T-helper 2 cell (primary cell): ENCODE measurements around the gene TMEM37.

ENCODE experiments used
- DNase-seq, 5 experiments: peaks; one replicate each; pipeline versions ENCODE4 v3.0.0 to v3.0.0-alpha.2; 2012 to 2022

The TMEM37 gene

DNA sequence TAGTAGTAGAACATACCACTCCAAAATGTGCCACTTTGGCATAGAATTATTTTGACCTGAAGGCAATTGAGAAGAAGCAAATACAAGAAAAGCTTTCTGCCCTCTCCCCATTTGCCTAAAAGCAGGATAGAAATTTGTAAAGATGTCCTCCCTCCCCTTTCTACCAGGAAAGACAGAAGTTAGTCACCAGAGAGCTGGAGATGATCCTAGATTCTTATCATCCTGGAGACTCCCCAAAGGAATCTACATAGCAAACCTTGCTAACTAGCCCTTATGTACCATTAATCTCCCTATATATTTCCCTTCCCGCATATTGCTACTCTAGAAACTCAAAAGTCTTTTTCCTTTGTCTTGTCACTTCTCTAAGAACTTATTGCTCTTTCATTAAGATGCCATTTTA lies 12.6 kb upstream of the TMEM37 start:
- no peak for DNase-seq

- DNase-seq, result no peak
Measured at GRCh38 chr2:119419803-119420508, 11.7 kb upstream of the TMEM37 start.

- DNase-seq, result no peak
Measured at GRCh38 chr2:119421304-119421703, 10.3 kb upstream of the TMEM37 start.

DNA sequence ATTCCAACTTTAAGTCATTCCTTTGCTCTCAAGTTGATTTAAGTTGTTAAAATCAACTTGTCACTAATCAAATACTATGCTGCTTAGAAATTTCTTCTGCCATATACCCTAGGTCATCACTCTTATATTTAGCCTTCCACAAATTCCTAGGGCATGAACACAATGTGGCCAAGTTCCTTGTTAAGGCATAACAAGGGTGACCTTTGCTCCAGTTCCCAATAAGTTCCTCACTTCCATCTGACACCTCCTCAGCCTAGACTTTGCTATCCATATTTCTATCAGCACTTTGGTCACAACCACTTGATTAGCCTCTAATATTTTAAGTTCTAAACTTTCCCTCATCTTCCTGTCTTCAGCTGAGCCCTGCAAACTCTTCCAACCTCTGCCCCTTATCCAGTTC lies 9.9 kb upstream of the TMEM37 start:
- DNase-seq, result no peak

- no peak for DNase-seq
Measured at GRCh38 chr2:119422360-119423107, 9.1 kb upstream of the TMEM37 start.

DNA sequence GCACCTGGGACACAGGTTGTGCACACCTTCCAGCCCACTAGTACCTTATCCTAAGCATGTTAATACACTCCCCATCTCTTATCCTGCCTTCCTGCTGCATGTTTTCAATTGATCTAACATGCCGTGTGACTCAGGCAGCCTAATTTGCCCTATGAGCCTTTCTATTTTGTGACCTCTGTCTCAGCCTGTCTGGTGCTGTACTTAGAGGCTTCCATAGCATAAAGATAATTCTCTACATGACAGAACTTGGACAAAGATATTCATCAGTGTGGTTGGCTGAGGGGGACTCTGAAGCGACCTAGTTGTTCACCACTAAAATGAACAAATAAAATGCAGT lies 8.6 kb upstream of the TMEM37 start:
- DNase-seq, result no peak

GRCh38 chr2:119423811-119424210 lies 7.8 kb upstream of the TMEM37 start:
- no peak for DNase-seq

GRCh38 chr2:119424284-119425118 lies 7.2 kb upstream of the TMEM37 start:
- no peak for DNase-seq

GRCh38 chr2:119425119-119425405 lies 6.6 kb upstream of the TMEM37 start:
- no peak for DNase-seq

- DNase-seq, result no peak
Measured at GRCh38 chr2:119425620-119426395, 5.8 kb upstream of the TMEM37 start.

GRCh38 chr2:119426396-119426675 lies 5.3 kb upstream of the TMEM37 start:
- DNase-seq, result no peak

DNA sequence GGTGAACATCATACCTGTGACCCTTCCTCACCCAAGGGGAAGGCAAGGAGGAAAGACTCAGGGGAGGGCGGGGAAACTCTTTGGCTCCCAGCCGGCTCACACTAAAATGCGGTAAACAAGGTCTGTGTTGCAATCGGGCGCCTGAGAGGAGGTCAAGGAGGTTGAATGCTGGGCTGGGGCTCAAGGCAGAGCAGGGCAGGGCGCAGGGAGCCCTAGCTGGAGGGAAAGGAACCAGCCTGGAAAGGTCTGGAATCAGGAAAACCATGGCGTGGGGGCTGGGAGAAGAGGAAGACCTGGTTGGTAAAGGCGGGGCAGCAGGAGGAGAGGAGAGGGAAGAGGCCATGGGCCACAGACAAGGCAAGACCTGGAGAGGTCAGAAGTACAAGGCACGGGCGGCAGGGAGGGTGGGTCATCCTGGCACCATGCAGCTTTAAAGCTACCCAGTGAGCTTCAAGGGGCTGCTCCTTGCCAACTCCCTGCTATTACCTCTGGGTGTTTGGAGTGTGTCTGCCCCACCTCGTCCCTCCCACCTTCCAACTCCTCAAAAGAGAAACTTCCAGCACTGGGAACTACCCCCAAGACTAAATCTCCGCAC lies 4.8 kb upstream of the TMEM37 start:
- DNase-seq, result no peak

DNA sequence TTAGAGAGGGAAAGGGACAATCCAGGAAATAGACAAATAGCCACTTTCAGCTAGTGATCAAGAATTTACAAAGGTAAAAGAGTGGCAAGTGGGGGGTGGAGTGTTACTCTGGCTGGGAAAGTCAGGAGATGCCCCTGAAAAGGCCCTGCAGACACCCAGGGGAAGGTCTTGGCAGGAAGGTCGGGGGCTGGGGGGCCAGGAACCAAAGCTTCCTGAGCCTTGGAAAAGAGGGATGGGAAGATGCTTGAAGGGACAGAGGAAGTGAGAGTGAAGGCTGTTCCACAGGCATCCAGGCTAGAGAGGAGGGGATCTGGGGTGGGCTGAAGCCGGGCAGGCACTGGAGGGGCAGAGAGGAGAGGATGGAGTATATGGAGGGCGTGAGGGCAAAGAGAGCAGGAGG lies 3.9 kb upstream of the TMEM37 start:
- DNase-seq, result no peak

DNA sequence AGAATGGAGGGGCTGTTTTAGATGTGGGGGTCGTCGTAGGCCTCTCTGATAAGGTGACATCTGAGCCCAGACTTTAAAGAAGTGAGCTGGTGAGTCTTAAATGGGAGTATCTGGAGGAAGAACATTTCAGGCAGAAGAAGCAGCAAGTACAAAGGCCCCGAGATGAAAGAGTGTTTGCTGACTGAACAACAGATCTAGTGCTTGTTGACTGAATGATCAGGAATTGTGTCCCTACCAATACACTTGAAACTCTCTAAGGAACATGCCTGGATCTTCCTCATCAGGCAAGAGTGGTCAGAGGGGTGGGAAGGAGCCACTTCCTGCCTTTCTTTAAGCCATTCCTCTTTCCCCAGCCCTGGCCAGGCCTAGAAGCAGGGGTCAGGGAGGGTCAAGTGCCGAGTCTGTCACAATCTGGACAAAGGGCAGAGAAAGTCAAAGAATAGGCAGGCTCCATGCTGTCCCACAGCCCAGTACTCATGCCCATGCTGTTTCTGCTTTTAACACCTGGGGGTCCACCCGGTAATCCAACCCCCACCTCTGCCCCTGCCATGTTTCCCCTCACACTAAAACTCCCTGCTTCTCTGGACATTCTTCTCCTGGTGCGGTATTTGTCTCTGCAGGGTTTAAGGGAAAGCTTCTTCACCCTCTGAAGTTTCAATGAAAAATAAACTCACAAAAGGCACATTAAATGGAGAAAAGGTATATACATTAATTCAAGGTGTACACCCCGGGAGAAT lies 3.0 kb upstream of the TMEM37 start:
- no peak for DNase-seq

DNA sequence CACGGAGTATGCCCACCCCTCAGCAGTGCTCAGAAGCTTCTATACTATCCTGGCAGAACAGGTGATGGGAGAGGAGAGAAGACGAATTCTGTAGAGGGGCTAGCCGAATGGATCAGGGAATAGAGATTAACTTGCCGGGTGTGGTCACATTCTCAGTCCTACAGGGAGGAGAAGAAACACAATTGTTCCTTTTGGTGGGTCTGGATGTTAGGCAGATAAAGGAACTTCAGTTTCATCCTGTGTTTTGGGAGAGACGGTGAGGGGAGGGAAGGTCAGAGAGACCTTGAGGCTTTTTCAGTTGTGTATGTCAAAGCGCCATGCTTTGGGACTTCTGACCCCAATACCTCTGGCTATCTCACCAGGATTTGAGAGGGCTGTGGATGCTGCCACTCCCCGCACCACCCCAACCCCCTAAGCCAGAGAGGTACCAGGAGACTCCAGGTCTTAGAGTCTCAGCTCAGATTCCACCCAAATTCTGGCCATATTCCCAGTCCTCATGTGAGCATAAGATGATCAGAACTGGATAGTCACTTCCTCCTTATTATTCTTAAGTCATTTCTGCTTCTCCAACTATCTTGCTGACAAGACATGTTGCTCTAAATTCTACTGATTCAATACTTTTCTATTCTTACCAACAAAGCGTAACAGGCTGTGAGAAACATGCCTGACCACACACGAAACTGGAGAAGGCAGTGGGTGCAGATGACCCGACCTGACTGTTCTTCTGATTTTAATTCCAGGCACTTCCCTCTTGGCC lies 2.3 kb upstream of the TMEM37 start:
- DNase-seq, result no peak

- DNase-seq, result no peak
Measured at GRCh38 chr2:119430023-119430498, 1.6 kb upstream of the TMEM37 start.

GRCh38 chr2:119431976-119432850 lies 559 bp downstream of the TMEM37 start:
- DNase-seq, result no peak

DNA sequence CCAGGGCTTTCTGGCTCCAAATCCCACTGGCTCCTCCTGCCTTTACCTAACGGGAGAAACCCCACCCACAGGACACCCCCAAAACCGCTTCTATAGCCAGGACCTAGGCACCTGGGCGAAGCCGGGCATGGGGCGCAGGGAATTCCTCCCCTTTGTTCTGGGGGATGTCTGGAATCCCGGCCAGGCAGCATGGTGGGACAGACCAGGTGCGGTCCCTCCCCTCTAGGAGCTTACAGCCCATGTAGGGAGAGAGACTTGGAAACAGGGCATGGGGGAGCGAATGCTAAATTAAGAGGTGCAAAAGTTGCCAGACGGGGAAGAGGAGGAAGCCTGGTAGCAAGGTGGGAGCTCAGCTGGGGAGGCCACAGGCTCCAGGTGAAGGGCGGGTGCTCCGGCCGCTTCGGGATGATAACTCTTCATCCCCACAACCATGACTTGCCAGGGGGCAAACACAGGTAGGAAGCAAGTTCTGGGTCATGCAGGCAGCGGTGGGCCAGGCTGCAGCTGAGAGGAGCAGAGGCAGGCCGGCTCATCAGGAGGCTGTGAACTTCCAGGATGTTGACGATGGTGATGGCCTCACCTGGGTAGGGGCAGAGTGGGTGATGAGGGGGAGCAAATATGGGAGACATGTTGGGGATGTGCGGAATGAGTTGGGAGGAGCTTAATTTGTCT lies 1.3 kb downstream of the TMEM37 start:
- DNase-seq, result no peak

DNA sequence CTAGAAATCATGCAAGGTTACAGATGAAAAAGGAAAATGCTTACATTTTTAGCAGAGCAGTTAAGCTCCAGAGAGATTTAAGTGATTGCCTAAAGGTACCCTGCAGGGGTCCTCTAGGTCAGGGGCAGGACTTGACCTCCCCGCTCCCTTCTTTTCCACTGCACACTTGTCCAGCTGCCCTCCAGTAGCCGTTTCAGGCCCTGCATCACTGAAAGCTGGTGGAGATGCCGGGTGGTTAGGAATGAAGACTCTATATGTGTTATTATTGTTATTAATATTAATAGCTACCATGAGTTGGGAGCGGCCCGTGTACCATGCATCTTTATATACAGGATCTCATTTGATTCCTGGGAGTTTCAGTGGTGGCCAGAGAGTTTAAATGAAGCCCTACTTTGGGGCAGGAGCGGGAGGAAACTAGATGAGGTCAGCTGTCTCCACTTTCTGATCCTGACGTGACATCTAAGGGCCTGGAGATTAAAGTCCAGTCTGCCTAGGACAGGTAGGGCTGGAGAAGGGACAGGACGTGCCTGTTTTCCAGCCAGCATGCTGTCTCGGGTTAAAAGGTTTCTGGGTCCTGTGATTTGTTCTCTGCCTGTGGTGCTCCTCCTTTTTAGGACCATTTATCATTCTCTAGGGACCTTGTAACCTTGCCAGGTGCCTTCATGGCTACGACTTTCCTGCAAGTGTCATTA lies 2.1 kb downstream of the TMEM37 start:
- DNase-seq, result no peak
